ENCODE data around the gene ABCC4.

Gene ABCC4

DNA sequence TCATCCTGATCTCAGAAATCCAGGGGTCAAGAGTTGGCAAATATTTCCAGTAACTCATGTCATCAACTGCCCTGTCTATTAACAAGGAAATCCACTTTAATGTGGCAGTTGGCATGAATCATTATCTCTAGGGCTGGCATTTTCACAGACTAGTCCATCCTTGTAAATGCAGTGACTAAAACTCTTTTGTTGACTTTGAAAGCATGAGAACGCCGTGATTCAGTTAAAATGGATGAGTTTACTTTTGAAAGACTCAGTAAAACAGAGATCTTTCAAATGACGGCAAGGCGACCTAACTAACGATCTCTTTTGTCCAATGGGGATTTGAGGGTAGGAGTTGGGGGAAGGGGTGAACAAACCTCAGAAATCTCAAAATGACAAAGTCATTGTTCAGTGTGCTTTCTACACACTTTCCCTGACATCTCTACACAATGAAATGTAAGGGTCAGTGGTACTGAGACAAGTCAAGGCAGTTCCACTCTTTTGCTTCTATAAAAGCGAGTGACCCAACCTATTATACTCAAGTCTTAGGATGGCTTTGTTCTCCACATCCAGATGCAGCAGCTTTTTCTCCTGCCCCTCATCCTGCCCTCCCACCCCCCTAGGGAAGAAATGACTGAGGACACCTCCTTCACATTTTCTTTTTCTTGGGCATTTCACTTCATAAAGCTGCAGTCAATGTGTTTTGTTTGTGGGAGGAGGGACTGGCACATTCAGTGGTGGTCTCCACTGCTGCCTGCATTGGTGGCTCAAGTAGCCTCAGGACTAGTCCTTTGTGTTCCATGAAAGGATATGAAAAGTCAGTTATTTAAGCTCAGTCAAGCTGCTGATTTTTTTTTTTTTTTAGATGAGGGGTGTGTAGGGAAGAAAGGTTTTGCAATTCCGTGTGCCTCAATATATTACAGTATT, 200.5 kb downstream of the ABCC4 start:
- H3K4me3 ChIP-seq, result no peak overlapping the region
- no peak overlapping the region for H3K9ac ChIP-seq (ENCODE audit: insufficient read length)
- no peaks in the 10 kb centered on the region for H3K9me3 ChIP-seq (ENCODE audit: low read depth, low read length)
- H3K36me3 ChIP-seq (ENCODE audit: insufficient read depth, low read length), result no peaks in the 10 kb centered on the region
- no peak for TF ChIP-seq FOXP2 (optimal IDR thresholded peaks at IDR 0.05; ENCODE audit: control extremely low read depth, extremely low read length, insufficient read depth)
- TF ChIP-seq POLR2AphosphoS5 (IDR thresholded peaks at IDR 0.05; ENCODE audit: borderline replicate concordance, low read depth, low read length), result no peak
- TF ChIP-seq EZH2 (IDR thresholded peaks at IDR 0.05), result no peak
- DNase-seq (ENCODE audit: low read depth, low spot score), result no peak
- H3K27ac ChIP-seq, result no peak overlapping the region

DNA sequence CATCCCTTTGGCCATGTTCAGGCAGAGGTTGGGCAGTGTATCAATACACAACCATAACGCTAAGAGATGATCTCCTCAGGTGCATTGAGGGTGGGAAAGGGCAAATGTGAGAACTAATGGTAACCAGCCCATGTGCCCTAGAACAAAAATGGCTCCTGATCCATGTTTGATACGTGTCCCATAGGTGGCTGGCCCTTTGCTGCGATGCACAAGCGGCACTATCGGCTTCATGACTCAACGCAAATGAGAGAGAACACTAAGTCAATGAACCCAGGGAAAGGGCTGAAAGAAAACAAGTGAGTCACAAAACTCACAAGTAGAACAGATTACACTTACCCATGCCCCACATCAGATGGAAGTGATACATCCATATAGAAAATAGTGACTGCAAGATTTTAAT, 201.7 kb downstream of the ABCC4 start:
- Histone ChIP-seq H3K9ac (ENCODE audit: insufficient read length) (no peak overlapping the region), H3K4me3 (no peak overlapping the region), H3K27ac (no peak overlapping the region), H3K36me3 (ENCODE audit: insufficient read depth, low read length) (no peaks in the 10 kb centered on the region), H3K9me3 (ENCODE audit: low read depth, low read length) (no peaks in the 10 kb centered on the region)
- TF ChIP-seq FOXP2 (optimal IDR thresholded peaks at IDR 0.05; ENCODE audit: control extremely low read depth, extremely low read length, insufficient read depth) (no peak), EZH2 (IDR thresholded peaks at IDR 0.05) (no peak), POLR2AphosphoS5 (IDR thresholded peaks at IDR 0.05; ENCODE audit: borderline replicate concordance, low read depth, low read length) (no peak)
- no peak for DNase-seq (ENCODE audit: low read depth, low spot score)

DNA sequence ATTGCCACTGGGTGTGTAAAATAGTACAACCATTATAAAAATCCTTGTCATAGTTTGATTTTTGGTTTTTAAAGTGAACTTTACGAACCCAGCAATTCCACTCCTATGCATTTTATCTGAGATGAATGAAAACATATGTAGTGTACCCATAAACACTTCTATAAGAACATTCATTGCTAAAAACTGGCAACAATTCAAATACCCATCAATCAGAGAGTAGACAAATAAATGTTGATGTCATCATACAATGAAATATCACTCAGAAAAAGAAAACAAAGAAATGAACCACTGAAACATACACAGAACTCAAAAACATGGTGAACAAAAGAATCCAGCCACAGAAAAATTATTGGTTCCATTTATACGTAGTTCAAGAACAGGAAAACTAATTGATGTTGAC, 202.3 kb downstream of the ABCC4 start:
- TF ChIP-seq FOXP2 (optimal IDR thresholded peaks at IDR 0.05; ENCODE audit: control extremely low read depth, extremely low read length, insufficient read depth) (no peak), EZH2 (IDR thresholded peaks at IDR 0.05) (no peak), POLR2AphosphoS5 (IDR thresholded peaks at IDR 0.05; ENCODE audit: borderline replicate concordance, low read depth, low read length) (no peak)
- DNase-seq (ENCODE audit: low read depth, low spot score), result no peak
- H3K9me3 ChIP-seq (ENCODE audit: low read depth, low read length), result no peaks in the 10 kb centered on the region
- no peaks in the 10 kb centered on the region for H3K36me3 ChIP-seq (ENCODE audit: insufficient read depth, low read length)
- H3K4me3 ChIP-seq, result no peak overlapping the region
- H3K9ac ChIP-seq (ENCODE audit: insufficient read length), result no peak overlapping the region
- no peak overlapping the region for H3K27ac ChIP-seq

DNA sequence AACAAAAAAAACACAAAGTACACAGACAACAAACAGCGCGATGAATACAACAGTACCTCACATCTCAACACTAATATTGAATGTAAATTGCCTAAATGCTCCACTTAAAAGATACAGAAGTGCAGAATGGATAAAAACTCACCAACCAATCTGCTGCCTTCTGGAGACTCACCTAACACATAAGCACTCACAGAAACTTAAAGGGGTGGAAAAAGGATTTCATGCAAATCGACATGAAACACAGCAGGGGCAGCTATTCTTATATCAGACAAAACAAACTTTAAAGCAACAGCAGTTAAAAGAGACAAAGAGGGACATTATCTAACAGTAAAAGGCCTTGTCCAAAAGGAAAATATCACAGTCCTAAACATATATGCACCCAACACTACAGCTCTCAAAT, 209.5 kb downstream of the ABCC4 start:
- Histone ChIP-seq H3K27ac (no peak overlapping the region), H3K9me3 (ENCODE audit: low read depth, low read length) (no peaks in the 10 kb centered on the region), H3K36me3 (ENCODE audit: insufficient read depth, low read length) (no peaks in the 10 kb centered on the region), H3K9ac (ENCODE audit: insufficient read length) (no peak overlapping the region), H3K4me3 (no peak overlapping the region)
- no peak for TF ChIP-seq EZH2 (IDR thresholded peaks at IDR 0.05)
- no peak for TF ChIP-seq FOXP2 (optimal IDR thresholded peaks at IDR 0.05; ENCODE audit: control extremely low read depth, extremely low read length, insufficient read depth)
- TF ChIP-seq POLR2AphosphoS5 (IDR thresholded peaks at IDR 0.05; ENCODE audit: borderline replicate concordance, low read depth, low read length), result no peak
- no peak for DNase-seq (ENCODE audit: low read depth, low spot score)

DNA sequence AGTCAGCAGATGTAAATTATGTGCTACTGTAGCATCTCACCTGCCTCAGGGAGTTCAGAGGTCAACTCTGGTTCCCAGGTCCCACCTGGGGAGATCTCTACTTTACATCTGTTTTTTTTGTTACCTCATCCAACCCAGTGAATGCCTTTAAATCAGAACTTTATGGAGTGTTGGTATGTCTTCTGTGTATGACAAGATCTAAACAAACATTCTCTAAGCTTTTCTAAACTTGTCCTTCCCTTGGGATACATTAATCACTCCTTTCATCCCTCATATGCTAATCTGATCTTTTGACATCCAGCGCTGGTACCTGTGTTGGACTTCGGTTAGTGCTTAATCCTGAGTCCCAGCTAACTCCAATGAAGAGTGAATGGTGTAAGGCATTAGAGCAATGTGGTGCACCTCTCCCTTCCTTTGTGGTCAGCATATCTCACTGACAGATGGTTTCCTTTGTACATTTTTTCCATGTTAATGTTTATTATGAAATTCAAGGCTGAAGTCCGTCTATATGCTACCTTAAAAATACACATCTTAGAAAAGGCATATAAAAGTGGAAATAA, 213.4 kb downstream of the ABCC4 start:
- Histone ChIP-seq H3K4me3 (no peak overlapping the region), H3K27ac (no peak overlapping the region), H3K9ac (ENCODE audit: insufficient read length) (no peak overlapping the region), H3K36me3 (ENCODE audit: insufficient read depth, low read length) (no peaks in the 10 kb centered on the region), H3K9me3 (ENCODE audit: low read depth, low read length) (no peaks in the 10 kb centered on the region)
- TF ChIP-seq POLR2AphosphoS5 (IDR thresholded peaks at IDR 0.05; ENCODE audit: borderline replicate concordance, low read depth, low read length) (no peak), FOXP2 (optimal IDR thresholded peaks at IDR 0.05; ENCODE audit: control extremely low read depth, extremely low read length, insufficient read depth) (no peak), EZH2 (IDR thresholded peaks at IDR 0.05) (no peak)
- no peak for DNase-seq (ENCODE audit: low read depth, low spot score)

DNA sequence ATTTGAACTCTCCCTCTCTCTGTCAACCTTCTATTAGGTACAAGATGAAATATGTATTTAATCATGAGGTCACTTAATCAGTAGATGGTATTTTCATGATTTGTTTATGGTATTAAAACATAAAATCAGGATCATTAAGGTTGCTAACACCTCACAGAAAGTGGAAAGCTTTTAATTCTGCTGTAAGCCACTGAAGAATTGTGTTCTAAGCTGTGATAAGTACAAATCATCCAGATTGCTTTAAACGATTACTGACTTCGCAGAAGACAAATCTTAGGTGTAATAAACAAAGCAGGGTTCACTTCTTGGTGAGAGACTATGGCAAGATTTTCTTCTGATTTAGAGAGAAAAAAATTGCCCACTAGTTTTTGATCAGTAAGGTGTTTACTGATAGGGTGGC, 214.5 kb downstream of the ABCC4 start:
- Histone ChIP-seq H3K36me3 (ENCODE audit: insufficient read depth, low read length) (no peaks in the 10 kb centered on the region), H3K9me3 (ENCODE audit: low read depth, low read length) (no peaks in the 10 kb centered on the region), H3K9ac (ENCODE audit: insufficient read length) (no peak overlapping the region), H3K27ac (no peak overlapping the region), H3K4me3 (no peak overlapping the region)
- no peak for TF ChIP-seq EZH2 (IDR thresholded peaks at IDR 0.05)
- no peak for TF ChIP-seq FOXP2 (optimal IDR thresholded peaks at IDR 0.05; ENCODE audit: control extremely low read depth, extremely low read length, insufficient read depth)
- no peak for TF ChIP-seq POLR2AphosphoS5 (IDR thresholded peaks at IDR 0.05; ENCODE audit: borderline replicate concordance, low read depth, low read length)
- DNase-seq (ENCODE audit: low read depth, low spot score), result no peak

DNA sequence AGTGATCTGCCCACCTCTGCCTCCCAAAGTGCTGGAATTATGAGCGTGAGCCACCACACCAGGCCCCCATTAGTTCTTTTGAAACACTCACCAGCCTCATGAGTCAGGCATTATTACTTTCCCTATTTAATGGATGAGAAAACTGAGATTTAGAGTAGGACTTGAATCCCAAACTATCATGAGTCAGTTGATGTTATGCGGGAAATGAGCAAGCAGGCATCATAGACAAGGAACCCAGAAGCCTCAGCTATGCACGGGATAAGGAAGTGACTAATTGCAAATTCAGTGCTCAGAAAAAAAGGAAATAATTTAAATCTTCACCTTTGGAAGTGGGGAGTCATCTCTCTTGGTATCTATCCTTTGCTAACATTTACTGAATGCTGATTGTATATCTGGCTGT, 217.5 kb downstream of the ABCC4 start:
- Histone ChIP-seq H3K9ac (ENCODE audit: insufficient read length) (no peak overlapping the region), H3K4me3 (no peak overlapping the region), H3K36me3 (ENCODE audit: insufficient read depth, low read length) (no peaks in the 10 kb centered on the region), H3K9me3 (ENCODE audit: low read depth, low read length) (no peaks in the 10 kb centered on the region), H3K27ac (no peak overlapping the region)
- DNase-seq (ENCODE audit: low read depth, low spot score), result no peak
- TF ChIP-seq POLR2AphosphoS5 (IDR thresholded peaks at IDR 0.05; ENCODE audit: borderline replicate concordance, low read depth, low read length) (no peak), EZH2 (IDR thresholded peaks at IDR 0.05) (no peak), FOXP2 (optimal IDR thresholded peaks at IDR 0.05; ENCODE audit: control extremely low read depth, extremely low read length, insufficient read depth) (no peak)

DNA sequence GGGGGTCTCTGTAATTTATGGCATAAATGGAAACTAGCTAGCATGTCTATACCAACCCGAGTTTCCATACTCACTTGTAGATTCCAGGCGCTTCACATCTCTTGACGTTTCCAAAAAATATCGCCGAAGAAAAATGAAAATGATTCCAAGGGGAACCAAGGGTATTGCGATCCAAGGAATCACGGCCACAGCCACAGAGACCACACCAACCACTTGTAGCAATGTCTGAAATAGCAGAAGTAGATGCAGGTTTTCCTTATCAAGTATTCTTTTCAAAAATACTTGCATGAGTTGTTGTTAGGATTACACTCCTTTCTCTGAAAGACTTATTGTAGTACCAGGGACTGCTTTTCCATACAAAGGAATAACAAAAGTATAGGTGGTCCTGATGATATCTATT, 218.2 kb downstream of the ABCC4 start:
- no peaks in the 10 kb centered on the region for H3K9me3 ChIP-seq (ENCODE audit: low read depth, low read length)
- H3K27ac ChIP-seq, result no peak overlapping the region
- DNase-seq (ENCODE audit: low read depth, low spot score), result no peak
- no peaks in the 10 kb centered on the region for H3K36me3 ChIP-seq (ENCODE audit: insufficient read depth, low read length)
- no peak overlapping the region for H3K9ac ChIP-seq (ENCODE audit: insufficient read length)
- H3K4me3 ChIP-seq, result no peak overlapping the region
- TF ChIP-seq FOXP2 (optimal IDR thresholded peaks at IDR 0.05; ENCODE audit: control extremely low read depth, extremely low read length, insufficient read depth) (no peak), POLR2AphosphoS5 (IDR thresholded peaks at IDR 0.05; ENCODE audit: borderline replicate concordance, low read depth, low read length) (no peak), EZH2 (IDR thresholded peaks at IDR 0.05) (no peak)

Measured in SK-N-MC (cell line).